C4-2B (cell line): Measurements from ENCODE around the gene ERC1.

Source experiments
- ZFX ChIP-seq: fragments of 450-650 bp; IDR thresholded peaks from 2 replicates; pipeline ENCODE4 v1.6.1; 2017
- TF ChIP-seq, protein P1 (sequence below): fragments of 450-650 bp; conservative IDR thresholded peaks from 2 replicates; pipeline ENCODE4 v1.5.1; 2017; ENCODE audit warnings: mild to moderate bottlenecking

DNA sequence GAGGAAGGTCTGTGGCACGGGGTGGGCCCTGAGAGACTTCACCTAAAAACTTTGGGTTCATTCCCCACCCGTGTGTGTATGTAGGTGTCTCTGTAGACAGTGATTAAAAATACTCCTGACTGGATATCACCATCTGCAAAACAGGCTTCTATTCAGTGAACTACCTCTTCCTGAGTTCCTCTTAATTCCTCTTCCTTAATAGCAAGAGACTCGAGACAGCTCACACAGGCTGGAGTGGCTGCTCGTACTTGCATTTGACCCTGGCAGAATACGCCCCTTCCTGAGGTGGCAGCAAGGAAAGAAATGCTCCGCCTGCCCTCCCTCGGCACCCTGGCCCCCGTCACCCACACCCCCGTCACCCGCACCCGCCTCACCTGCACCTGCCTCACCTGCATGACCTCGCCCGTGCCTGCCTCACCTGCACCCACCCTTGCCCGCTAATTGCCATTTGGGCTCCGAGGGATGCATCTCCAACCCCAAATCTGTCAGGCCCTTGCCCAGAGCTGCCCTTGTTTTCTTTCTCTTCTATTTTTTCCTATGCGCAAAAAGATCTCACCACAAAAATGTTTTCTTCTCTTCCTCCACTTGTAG lies 513.4 kb downstream of the ERC1 start:
- TF ChIP-seq, protein P1, sequence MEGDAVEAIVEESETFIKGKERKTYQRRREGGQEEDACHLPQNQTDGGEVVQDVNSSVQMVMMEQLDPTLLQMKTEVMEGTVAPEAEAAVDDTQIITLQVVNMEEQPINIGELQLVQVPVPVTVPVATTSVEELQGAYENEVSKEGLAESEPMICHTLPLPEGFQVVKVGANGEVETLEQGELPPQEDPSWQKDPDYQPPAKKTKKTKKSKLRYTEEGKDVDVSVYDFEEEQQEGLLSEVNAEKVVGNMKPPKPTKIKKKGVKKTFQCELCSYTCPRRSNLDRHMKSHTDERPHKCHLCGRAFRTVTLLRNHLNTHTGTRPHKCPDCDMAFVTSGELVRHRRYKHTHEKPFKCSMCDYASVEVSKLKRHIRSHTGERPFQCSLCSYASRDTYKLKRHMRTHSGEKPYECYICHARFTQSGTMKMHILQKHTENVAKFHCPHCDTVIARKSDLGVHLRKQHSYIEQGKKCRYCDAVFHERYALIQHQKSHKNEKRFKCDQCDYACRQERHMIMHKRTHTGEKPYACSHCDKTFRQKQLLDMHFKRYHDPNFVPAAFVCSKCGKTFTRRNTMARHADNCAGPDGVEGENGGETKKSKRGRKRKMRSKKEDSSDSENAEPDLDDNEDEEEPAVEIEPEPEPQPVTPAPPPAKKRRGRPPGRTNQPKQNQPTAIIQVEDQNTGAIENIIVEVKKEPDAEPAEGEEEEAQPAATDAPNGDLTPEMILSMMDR = no peak
- TF ChIP-seq ZFX = no peak
